Measurements from ENCODE around the gene LRCH4. TPM values are rescaled to one million over a fixed set of nuclear protein-coding genes. Genes with fewer than 3 reads are reported as not detected.

Gene LRCH4
- total and polyA plus RNA-seq, 5 donors from 2014 or later = 115 to 350 (median 129) TPM

DNA sequence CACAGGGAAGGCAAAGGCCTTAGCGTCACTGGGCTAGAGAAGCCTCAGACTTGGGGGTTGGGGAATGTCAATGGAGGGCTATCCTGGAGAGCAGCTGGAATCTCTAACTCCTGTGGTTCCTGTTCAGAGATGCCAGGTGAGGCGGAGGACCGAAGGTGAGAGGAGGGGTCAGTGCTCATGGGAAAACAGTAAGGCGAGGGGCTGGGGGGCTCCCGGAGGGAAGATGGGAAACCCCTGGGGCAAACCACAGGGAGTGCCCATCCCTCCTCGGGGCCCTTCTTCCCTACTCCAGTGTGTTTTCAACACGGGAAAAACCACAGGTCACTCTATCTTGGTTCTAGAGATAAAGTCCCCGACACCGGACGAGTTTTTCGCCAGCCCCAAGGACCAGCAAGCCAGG lies 3.3 kb downstream of the LRCH4 start:
- H3K4me3 Mint-ChIP-seq = peak overlapping the region; percentile 59 to 100 (median 94)
- H3K4me3 ChIP-seq (ENCODE audit: low read depth, low read length) = peak overlapping the region; percentile 86
- ATAC-seq (ENCODE audit: low read depth in 2 of 2) (no peak), DNase-seq (no peak)
- H3K27ac Mint-ChIP-seq = peak overlapping the region; percentile 91 to 96 (median 96)
- H3K4me1 ChIP-seq (ENCODE audit: control insufficient read depth, insufficient read depth, low read length, poor library complexity, severe bottlenecking) = peaks cover 46% of the 10 kb centered on the region
- no peaks in the 10 kb centered on the region for H3K36me3 Mint-ChIP-seq
- H3K27me3 ChIP-seq (ENCODE audit: control insufficient read depth, insufficient read depth, low read length) = no peaks in the 10 kb centered on the region
- no peaks in the 10 kb centered on the region for H3K9me3 Mint-ChIP-seq
- no peaks in the 10 kb centered on the region for H3K9me3 ChIP-seq (ENCODE audit: control insufficient read depth in 2 of 2, low read length in 2 of 2)
- peak overlapping the region; percentile 97 for H3K27ac ChIP-seq (ENCODE audit: insufficient read depth, low read length, poor library complexity, severe bottlenecking)
- H3K4me1 Mint-ChIP-seq = peaks cover 0 to 30% (median 12%) of the 10 kb centered on the region in 4 donors
- peaks cover 7% of the 10 kb centered on the region for H3K27me3 Mint-ChIP-seq
- peaks cover 44% of the 10 kb centered on the region for H3K36me3 ChIP-seq (ENCODE audit: control insufficient read depth, insufficient read depth, low read length)

DNA sequence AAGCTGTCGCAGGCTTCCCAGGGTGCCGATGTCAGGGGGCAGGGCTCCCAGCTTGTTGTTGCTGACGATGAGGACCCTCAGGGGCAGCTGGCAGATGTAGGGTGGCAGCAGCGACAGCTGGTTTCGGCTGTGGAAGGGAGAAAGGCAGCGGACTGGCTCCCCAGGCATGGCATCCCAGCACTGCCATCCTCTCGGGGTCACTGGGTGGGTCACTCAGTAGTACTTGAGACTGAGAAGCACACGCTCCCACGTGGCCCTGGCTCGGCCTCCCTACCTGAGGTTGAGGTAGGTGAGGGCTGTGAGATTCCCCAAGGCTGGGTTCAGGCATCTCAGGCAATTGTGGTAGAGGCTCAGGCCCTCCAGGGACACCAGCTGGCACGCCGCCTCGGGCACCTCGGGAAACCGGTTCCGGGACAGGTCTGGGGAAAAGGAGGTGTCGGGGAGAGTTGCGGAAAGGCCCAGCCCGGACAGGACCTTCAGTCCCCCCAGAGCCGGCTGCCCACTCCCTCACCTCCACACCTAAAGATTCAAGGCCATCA lies 3.8 kb downstream of the LRCH4 start:
- Histone ChIP-seq H3K4me1 (ENCODE audit: control insufficient read depth, insufficient read depth, low read length, poor library complexity, severe bottlenecking) (peaks cover 44% of the 10 kb centered on the region), H3K36me3 (ENCODE audit: control insufficient read depth, insufficient read depth, low read length) (peaks cover 50% of the 10 kb centered on the region), H3K27me3 (ENCODE audit: control insufficient read depth, insufficient read depth, low read length) (no peaks in the 10 kb centered on the region), H3K27ac (ENCODE audit: insufficient read depth, low read length, poor library complexity, severe bottlenecking) (peak overlapping the region; percentile 97), H3K9me3 (ENCODE audit: control insufficient read depth in 2 of 2, low read length in 2 of 2) (no peaks in the 10 kb centered on the region), H3K4me3 (ENCODE audit: low read depth, low read length) (no peak overlapping the region)
- H3K27me3 Mint-ChIP-seq = peaks cover 7% of the 10 kb centered on the region
- ATAC-seq (ENCODE audit: low read depth in 2 of 2) (no peak), DNase-seq (no peak)
- peak overlapping the region; percentile 59 to 100 (median 94) for H3K4me3 Mint-ChIP-seq
- peak overlapping the region; percentile 91 to 96 (median 96) for H3K27ac Mint-ChIP-seq
- peaks cover 0 to 30% (median 12%) of the 10 kb centered on the region in 4 donors for H3K4me1 Mint-ChIP-seq
- no peaks in the 10 kb centered on the region for H3K9me3 Mint-ChIP-seq
- H3K36me3 Mint-ChIP-seq = no peaks in the 10 kb centered on the region

DNA sequence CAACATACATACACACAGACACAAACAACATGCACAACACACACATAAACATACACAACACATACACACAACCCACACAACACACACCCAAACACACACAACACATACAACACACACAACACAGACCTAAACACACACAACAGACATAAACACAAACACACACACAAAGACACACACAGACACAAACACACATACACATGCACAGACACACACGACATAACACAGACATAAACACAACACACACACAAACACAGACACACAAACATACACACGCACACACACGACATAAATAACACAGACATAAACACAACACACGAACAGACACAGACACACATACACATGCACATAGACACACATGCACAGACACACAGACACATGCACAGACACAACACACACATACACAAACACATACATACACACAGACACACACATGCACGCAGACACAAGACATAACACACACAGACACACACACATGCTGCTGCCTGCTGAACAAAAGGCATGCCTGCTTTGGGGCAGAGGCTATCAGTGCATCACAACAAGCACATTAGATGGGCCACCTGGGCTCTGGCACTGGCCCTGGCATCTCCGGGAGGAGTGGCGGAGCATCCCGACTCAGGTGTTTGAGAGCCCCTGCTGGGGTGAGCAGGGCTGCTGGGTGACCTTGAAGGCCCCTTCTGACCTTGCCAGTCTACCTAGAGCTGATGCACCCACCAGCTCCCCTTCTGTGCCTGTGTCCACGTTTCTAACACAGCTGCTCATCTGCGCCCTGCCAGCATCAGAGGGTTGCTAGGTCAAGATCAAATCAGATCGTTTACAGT lies 5.3 kb downstream of the LRCH4 start:
- H3K36me3 ChIP-seq (ENCODE audit: control insufficient read depth, insufficient read depth, low read length) = peaks cover 63% of the 10 kb centered on the region
- ATAC-seq (ENCODE audit: low read depth in 2 of 2) (no peak), DNase-seq (no peak)
- peaks cover 7% of the 10 kb centered on the region for H3K27me3 Mint-ChIP-seq
- H3K36me3 Mint-ChIP-seq = peaks cover 4% of the 10 kb centered on the region
- peaks cover 0 to 27% (median 11%) of the 10 kb centered on the region in 4 donors for H3K4me1 Mint-ChIP-seq
- peaks cover 38% of the 10 kb centered on the region for H3K4me1 ChIP-seq (ENCODE audit: control insufficient read depth, insufficient read depth, low read length, poor library complexity, severe bottlenecking)
- no peaks in the 10 kb centered on the region for H3K27me3 ChIP-seq (ENCODE audit: control insufficient read depth, insufficient read depth, low read length)
- H3K4me3 Mint-ChIP-seq = peak overlapping the region in 1 of 4 donors; percentile 7
- H3K9me3 Mint-ChIP-seq = no peaks in the 10 kb centered on the region
- no peak overlapping the region for H3K4me3 ChIP-seq (ENCODE audit: low read depth, low read length)
- H3K9me3 ChIP-seq (ENCODE audit: control insufficient read depth in 2 of 2, low read length in 2 of 2) = no peaks in the 10 kb centered on the region
- H3K27ac ChIP-seq (ENCODE audit: insufficient read depth, low read length, poor library complexity, severe bottlenecking) = peak overlapping the region; percentile 6
- no peak overlapping the region for H3K27ac Mint-ChIP-seq

DNA sequence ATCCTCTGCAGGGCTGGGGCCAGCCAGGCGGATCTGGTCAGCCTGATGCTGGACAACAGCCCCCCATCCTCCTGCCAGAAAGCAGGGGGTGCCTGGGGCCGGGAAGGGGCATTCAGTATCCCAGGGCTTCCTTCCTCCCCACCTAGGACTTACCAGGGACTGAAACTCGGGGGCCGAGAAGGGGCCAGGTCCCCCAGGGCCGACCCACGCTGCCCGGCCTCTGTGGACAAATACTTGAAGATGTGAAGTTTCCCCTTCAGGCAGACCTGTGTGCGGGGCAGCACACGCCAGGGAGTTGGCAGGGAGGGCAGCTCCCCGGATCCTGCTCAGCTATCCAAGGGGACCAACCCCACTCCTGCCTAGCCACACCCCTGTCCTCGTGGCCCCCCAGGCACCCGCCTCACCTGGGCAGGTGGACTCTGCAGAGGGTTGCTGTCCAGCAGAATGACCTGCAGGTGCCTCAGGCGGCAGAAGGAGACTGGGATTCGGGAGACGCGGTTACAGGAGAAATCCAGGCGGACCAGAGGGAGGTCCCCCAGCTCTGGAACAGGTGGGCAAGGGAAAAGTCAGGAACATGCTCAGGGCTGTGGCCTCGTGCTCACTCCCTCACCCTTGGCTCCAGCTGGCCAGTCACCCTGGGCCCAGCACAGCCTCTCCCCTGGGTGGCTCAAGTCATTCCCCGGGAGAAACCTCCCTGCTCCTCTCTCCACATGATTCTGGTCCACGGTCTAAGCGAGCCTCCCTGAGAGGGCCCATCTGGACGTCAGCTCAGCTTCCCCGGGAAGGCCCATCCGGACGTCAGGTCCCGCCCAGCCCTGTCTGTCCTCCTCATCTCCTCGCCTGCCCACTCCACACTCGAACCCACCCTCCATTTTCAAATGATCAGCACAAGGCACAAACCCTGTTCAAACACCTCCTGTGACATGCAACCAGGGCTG lies 7.4 kb downstream of the LRCH4 start:
- Mint-ChIP-seq H3K27ac (peak overlapping the region in 1 of 3 donors; percentile 38), H3K27me3 (peaks cover 1% of the 10 kb centered on the region)

DNA sequence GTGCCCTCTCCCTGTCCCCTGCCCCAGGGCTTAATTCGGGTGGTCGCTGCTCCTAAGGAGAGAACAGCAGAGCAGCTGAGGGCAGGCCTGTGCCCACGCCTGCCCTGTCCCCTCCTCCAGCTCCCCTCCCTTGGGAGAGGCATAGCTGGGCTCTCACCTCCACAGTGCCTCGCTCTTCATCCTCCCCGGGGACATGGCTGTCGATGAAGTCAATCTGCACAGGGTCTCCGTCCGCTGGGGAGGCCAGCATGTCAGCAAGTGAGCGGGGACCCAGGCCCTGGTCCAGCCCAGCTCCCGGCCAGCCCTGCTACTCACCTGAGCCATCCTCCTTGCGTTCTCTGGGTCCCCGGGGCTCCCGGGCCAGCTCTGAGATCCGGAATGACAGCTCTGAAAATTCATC lies 8.4 kb downstream of the LRCH4 start:
- ATAC-seq (ENCODE audit: low read depth in 2 of 2) (no peak), DNase-seq (no peak)
- Mint-ChIP-seq H3K4me3 (no peak overlapping the region), H3K27me3 (no peaks in the 10 kb centered on the region), H3K9me3 (no peaks in the 10 kb centered on the region), H3K4me1 (peaks cover 0 to 13% (median 1%) of the 10 kb centered on the region in 4 donors), H3K36me3 (peaks cover 4% of the 10 kb centered on the region), H3K27ac (peak overlapping the region in 1 of 3 donors; percentile 52)
- Histone ChIP-seq H3K27ac (ENCODE audit: insufficient read depth, low read length, poor library complexity, severe bottlenecking) (no peak overlapping the region), H3K4me1 (ENCODE audit: control insufficient read depth, insufficient read depth, low read length, poor library complexity, severe bottlenecking) (peaks cover 7% of the 10 kb centered on the region), H3K4me3 (ENCODE audit: low read depth, low read length) (no peak overlapping the region), H3K27me3 (ENCODE audit: control insufficient read depth, insufficient read depth, low read length) (no peaks in the 10 kb centered on the region), H3K36me3 (ENCODE audit: control insufficient read depth, insufficient read depth, low read length) (peaks cover 79% of the 10 kb centered on the region), H3K9me3 (ENCODE audit: control insufficient read depth in 2 of 2, low read length in 2 of 2) (no peaks in the 10 kb centered on the region)

More for the DNA sequence above, 7.4 kb downstream of the LRCH4 start:
- Histone ChIP-seq H3K27ac (ENCODE audit: insufficient read depth, low read length, poor library complexity, severe bottlenecking) (no peak overlapping the region), H3K27me3 (ENCODE audit: control insufficient read depth, insufficient read depth, low read length) (no peaks in the 10 kb centered on the region), H3K4me3 (ENCODE audit: low read depth, low read length) (no peak overlapping the region), H3K4me1 (ENCODE audit: control insufficient read depth, insufficient read depth, low read length, poor library complexity, severe bottlenecking) (peaks cover 17% of the 10 kb centered on the region), H3K9me3 (ENCODE audit: control insufficient read depth in 2 of 2, low read length in 2 of 2) (no peaks in the 10 kb centered on the region), H3K36me3 (ENCODE audit: control insufficient read depth, insufficient read depth, low read length) (peaks cover 80% of the 10 kb centered on the region)
- H3K4me1 Mint-ChIP-seq = peaks cover 0 to 23% (median 5%) of the 10 kb centered on the region in 4 donors
- ATAC-seq (ENCODE audit: low read depth in 2 of 2) (no peak), DNase-seq (no peak)
- H3K36me3 Mint-ChIP-seq = peaks cover 4% of the 10 kb centered on the region
- no peaks in the 10 kb centered on the region for H3K9me3 Mint-ChIP-seq
- no peak overlapping the region for H3K4me3 Mint-ChIP-seq

DNA sequence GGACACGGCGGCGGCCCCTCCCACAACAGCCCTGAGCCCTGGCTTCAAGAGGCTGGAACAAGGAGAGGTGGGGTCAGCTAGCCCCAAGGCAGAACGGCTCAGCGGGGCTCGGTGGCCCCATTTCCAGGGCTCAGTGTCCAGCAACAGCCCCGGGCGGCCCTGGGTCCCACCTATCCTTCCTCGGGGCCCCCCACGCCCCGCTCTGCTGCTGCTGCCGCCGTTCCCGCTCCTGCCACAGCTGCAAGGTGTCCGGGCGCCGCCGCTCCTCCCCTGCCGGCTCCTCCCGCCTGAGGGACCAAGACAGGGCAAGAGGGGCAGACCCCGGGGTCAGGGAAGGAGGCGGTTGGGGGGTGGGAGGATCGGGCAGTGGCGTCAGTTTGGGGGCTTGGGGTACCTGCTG lies 8.8 kb downstream of the LRCH4 start:
- Mint-ChIP-seq H3K36me3 (peaks cover 6% of the 10 kb centered on the region), H3K4me3 (no peak overlapping the region), H3K4me1 (peaks cover 0 to 13% (median 3%) of the 10 kb centered on the region in 4 donors), H3K9me3 (no peaks in the 10 kb centered on the region), H3K27ac (no peak overlapping the region), H3K27me3 (peaks cover 1% of the 10 kb centered on the region)
- H3K27me3 ChIP-seq (ENCODE audit: control insufficient read depth, insufficient read depth, low read length) = no peaks in the 10 kb centered on the region
- DNase-seq (no peak), ATAC-seq (ENCODE audit: low read depth in 2 of 2) (no peak)
- peaks cover 4% of the 10 kb centered on the region for H3K4me1 ChIP-seq (ENCODE audit: control insufficient read depth, insufficient read depth, low read length, poor library complexity, severe bottlenecking)
- no peak overlapping the region for H3K4me3 ChIP-seq (ENCODE audit: low read depth, low read length)
- H3K36me3 ChIP-seq (ENCODE audit: control insufficient read depth, insufficient read depth, low read length) = peaks cover 75% of the 10 kb centered on the region
- no peak overlapping the region for H3K27ac ChIP-seq (ENCODE audit: insufficient read depth, low read length, poor library complexity, severe bottlenecking)
- H3K9me3 ChIP-seq (ENCODE audit: control insufficient read depth in 2 of 2, low read length in 2 of 2) = no peaks in the 10 kb centered on the region

DNA sequence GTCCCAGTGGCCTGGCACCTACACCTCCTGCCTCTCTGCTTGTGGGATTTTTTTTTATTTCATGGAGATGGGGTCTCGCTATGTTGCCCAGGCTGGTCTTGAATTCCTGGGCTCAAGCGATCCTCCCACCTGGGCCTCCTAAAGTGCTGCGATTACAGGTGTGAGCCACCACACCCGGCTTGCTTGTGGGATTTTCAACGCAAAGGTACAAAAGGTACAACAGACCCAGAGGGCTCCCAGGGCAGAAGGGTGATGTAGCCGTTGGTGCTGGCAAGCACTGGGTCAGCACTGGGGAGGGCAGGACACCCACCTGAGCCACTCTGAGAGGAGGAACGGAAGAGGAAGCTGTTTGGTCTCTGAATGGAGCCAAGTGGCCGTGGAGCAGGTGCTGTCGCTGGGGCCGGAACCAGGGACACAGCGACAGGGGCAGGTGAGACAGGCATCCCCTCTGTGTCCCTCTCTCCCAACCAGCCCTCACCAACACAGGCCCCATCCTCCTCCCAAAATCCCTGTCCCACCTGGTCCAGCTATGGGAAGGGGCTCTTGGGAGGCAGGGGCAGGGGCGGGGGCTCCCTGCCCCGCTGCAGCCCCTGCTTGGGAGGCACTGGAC lies 9.4 kb downstream of the LRCH4 start:
- no peaks in the 10 kb centered on the region for H3K27me3 ChIP-seq (ENCODE audit: control insufficient read depth, insufficient read depth, low read length)
- DNase-seq (no peak), ATAC-seq (ENCODE audit: low read depth in 2 of 2) (no peak)
- Mint-ChIP-seq H3K36me3 (peaks cover 10% of the 10 kb centered on the region), H3K9me3 (no peaks in the 10 kb centered on the region), H3K27me3 (peaks cover 6% of the 10 kb centered on the region), H3K27ac (no peak overlapping the region), H3K4me1 (peaks cover 0 to 17% (median 8%) of the 10 kb centered on the region in 4 donors), H3K4me3 (peak overlapping the region in 2 of 4 donors; percentile 21 to 29)
- peaks cover 7% of the 10 kb centered on the region for H3K4me1 ChIP-seq (ENCODE audit: control insufficient read depth, insufficient read depth, low read length, poor library complexity, severe bottlenecking)
- H3K4me3 ChIP-seq (ENCODE audit: low read depth, low read length) = no peak overlapping the region
- peaks cover 69% of the 10 kb centered on the region for H3K36me3 ChIP-seq (ENCODE audit: control insufficient read depth, insufficient read depth, low read length)
- no peak overlapping the region for H3K27ac ChIP-seq (ENCODE audit: insufficient read depth, low read length, poor library complexity, severe bottlenecking)
- H3K9me3 ChIP-seq (ENCODE audit: control insufficient read depth in 2 of 2, low read length in 2 of 2) = no peaks in the 10 kb centered on the region

All from CD4-positive, CD25-positive, alpha-beta regulatory T cell (primary cell).